C1 segment of cervical spinal cord (tissue), 14 donors: ENCODE results near the gene MKNK1.

ENCODE experiments used
- DNase-seq, 14 donors: peaks; one replicate each; lab custom pipeline; 2025; lab: John Stamatoyannopoulos, UW

Gene MKNK1

GRCh38 chr1:46596036-46596435, 8.0 kb downstream of the MKNK1 start:
- DNase-seq: no peak

DNA sequence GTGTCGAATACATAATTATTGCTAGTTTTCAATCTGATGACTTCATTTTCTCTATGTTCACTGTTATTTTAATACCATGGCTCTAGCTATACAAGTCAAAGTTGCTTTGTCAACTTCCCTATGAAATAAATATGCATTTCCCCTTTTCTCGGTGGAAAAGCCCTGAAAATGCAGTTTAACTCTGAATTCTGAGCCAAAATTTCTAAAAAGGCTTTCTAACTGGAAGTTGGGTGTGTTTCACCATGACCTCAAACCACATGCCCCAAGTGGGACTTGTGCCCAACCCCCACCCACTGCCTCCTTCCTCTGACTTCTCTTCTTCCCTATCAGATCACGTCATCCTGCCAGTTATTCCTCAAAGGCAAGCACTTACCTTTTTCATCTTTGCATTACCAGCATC, 8.9 kb downstream of the MKNK1 start:
- peak in 8 of 14 donors; percentile 11 to 51 (median 33) for DNase-seq

GRCh38 chr1:46594063-46594462, 10.0 kb downstream of the MKNK1 start:
- DNase-seq: no peak

GRCh38 chr1:46592823-46593222, 11.2 kb downstream of the MKNK1 start:
- no peak for DNase-seq

- no peak for DNase-seq
These were observed 14.5 kb downstream of the MKNK1 start for GRCh38 chr1:46589529-46589928.

- peak in 6 of 14 donors; percentile 12 to 56 (median 38) for DNase-seq
These were observed 17.0 kb downstream of the MKNK1 start for GRCh38 chr1:46587069-46587468.

- peak in 2 of 14 donors; percentile 33 to 36 for DNase-seq
These were observed 18.6 kb downstream of the MKNK1 start for GRCh38 chr1:46585312-46585938.

DNA sequence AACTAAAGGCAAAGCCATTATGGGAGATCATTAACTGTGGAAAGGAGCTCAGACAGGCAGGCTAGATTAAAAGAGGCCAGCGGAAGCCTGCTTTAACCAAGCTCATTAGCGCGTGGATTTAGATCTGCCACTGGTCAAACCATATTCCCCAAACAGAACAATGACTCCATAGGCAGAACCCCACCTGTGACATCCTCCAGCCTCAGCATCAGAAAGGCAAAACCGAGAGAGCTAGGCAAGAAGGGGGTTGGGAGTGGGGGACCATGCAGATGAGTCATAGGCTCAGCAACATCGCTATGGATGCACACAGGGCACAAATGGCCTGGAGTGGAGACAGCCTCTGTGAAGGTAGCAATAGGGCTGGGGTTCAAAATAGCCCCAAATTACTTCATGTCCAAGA, 20.6 kb downstream of the MKNK1 start:
- DNase-seq: no peak

- no peak for DNase-seq
These were observed 21.1 kb downstream of the MKNK1 start for GRCh38 chr1:46582972-46583371.

DNA sequence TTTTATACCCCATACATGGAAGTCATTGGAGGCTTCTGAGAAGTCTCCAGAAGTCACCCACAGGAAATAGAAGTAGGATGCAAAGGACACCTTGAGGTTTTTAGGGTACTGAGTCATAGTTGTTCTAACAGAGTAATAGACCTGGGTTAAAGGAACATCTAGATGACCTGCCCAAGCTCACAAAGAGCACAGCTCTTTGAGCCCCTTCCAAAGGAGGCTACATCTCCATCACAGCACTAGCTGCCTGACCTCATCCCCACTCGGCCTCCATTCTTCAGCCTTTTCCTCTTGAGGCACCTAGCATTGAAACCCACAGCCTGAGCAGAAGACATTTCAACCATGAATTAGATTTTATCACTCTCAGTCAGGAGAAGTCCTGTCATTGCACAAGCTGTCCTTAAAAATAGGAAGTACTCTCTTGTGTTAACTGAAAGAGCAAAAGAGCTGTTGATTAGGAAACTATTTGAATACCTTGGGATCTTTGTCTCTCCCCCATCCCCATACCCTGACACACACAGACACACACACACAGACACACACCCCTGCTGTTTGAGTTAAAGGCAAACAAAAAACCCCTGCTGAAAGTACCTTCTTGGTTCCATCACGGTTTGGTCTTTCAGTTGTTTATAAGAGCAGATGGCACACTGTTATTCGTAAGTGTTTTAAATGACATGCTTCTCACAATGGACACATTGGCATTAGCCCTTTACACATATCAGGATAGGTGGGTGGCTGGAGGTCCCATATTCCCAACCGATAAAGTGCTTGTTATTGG, 22.2 kb downstream of the MKNK1 start:
- no peak for DNase-seq

GRCh38 chr1:46580140-46580903, 23.7 kb downstream of the MKNK1 start:
- DNase-seq: no peak

- DNase-seq: no peak
These were observed 26.4 kb downstream of the MKNK1 start for GRCh38 chr1:46577671-46578070.

DNA sequence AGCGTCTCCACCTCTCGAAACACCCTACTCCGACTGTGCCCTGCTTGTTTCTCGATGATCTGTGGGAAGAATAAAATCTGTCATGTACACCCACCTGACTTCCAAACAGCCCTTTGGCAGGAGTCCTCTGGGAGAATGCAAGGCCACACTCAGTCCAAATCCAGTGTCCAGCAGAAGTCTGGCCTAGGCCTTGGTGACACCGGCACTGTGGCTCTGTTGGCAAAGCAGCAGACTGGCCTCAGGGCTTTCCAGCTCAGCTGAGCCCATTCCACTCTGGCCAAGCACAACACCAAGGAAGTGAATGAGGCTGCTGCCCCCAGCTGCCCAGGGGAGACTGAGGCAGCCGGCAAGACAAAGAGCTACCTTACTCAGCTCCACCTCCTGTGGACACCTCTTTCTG, 27.5 kb downstream of the MKNK1 start:
- peak in 3 of 14 donors; percentile 12 to 59 (median 24) for DNase-seq

- DNase-seq: no peak
These were observed 28.3 kb downstream of the MKNK1 start for GRCh38 chr1:46575778-46576177.

DNA sequence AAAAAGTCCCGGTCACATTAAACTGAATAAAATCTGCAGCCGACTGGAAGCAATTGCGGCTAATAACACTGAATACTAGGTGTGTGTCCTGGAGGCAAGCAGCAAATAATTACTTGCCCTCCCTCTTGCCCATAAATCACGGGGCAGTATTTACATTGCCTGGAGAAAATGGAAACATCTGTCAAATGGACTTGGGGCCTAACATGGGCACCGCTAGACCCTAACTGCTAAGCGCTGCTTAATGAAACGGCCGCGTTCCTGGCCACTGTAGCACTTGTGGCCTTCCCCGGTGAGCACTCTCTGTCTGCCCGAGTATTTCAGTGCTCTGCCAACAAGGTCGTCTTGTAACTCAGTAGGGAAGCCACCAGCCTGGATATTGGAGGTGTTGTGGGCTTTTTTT, 28.8 kb downstream of the MKNK1 start:
- DNase-seq: peak in 1 of 14 donors; percentile 20

- DNase-seq: no peak
These were observed 32.3 kb downstream of the MKNK1 start for GRCh38 chr1:46571691-46572225.

DNA sequence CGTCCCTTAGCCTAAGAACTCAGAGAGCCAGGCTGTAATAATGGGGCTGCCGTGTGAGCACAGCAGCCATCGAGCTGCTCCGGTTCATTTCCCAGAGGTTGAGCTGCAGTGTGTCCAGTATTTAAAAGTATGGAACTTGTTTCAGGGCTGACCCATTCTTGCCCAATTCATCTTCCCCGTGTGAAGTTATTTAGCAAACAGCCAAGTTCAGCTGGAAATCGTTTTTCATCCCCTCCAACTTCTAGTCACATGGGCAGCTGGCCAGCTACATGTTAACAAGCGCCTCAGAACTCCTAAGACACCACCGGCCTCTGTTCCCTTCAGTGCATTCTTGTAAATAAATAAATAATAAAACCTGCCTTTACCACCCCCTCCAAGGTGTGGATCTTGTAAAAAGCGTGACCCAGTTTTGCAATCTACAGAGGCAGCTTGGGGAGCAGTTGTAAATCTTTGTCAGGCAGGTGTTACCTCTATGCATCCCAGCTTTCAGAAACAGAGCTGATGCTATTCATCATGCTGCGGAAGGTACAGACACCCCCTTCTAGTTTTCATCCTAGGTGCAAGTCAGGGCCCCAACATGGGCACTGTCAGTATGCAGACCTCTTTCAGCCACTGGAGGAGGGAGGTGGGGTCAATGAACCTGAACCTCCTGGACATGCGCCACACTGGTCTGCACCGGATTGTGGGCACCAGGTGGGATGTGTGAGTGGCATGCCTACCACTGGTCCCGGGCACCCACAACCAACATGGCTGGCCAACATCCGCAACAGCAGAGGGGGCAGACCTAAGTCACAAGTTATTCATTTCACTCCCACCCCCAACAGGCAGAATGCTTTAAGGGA, 34.0 kb downstream of the MKNK1 start:
- DNase-seq: no peak

GRCh38 chr1:46569116-46569515, 35.0 kb downstream of the MKNK1 start:
- DNase-seq: no peak

- no peak for DNase-seq
These were observed 35.6 kb downstream of the MKNK1 start for GRCh38 chr1:46568461-46568891.

DNA sequence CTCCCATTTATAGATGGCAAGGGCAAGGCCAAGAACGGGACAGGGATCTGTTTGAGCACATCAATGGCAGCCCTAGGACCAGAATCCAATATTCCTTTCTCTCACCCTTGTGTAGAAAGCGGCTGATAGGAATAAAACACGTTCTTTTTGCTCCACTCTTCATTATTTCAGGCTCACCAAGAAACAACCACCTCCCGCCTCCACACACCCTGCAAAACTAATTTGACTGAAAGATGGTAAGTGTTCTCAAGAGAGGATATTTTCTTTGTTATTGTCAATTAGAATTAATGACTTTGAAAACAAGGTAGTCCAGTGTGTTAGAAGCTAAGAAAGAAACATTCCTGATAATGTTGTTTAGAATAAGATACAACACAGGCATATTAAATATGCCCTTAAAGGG, 40.7 kb downstream of the MKNK1 start:
- no peak for DNase-seq

DNA sequence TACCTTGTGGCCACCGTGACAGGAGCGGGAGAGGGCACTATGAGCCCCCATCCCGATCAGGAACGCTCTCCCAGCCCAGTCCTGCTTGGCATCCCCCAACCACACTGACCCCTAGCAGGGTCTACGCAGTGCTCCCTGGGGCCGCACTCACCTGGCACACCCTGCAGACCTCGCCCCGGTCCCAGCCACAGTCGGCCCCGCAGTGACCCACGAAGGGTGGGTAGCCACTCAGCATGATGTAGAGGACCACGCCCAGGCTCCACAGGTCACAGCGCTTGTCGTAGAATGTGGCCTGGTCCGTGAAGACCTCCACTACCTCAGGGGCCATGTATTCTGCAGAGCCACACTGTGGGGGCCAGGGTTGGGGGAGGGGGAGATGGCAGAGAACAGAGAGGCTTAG, 41.6 kb downstream of the MKNK1 start:
- DNase-seq: no peak
